Activated CD4-positive, alpha-beta memory T cell treated with anti-CD3 and anti-CD28 coated beads for 36 hours (primary cell): ENCODE results near the gene SMAP2. TPM values are rescaled to one million over a fixed set of nuclear protein-coding genes. Genes with fewer than 3 reads are reported as not detected.

ENCODE experiments used
- CTCF ChIA-PET: fragments of 350-600 bp; sonication (Branson Sonifier 250); formaldehyde crosslinking; loops from one replicate; lab custom pipeline; 2021; ENCODE audit warnings: antibody characterized with exemption, inconsistent platforms; lab: Charles Lee
- POLR2A ChIA-PET: fragments of 350-600 bp; sonication (Branson Sonifier 250); formaldehyde crosslinking; loops from one replicate; lab custom pipeline; 2021; ENCODE audit warnings: antibody characterized with exemption; lab: Charles Lee
- DNase-seq: peaks from one replicate; pipeline ENCODE4 v3.0.0-alpha.2; 2020
- H3K27ac Mint-ChIP-seq: one replicate; pipeline ENCODE4 v1.8.0; 2021; ENCODE audit warnings: mixed read lengths
- H3K27me3 Mint-ChIP-seq: one replicate; pipeline ENCODE4 v1.8.0; 2021; ENCODE audit warnings: mixed read lengths
- H3K36me3 Mint-ChIP-seq: one replicate; pipeline ENCODE4 v1.8.0; 2021; ENCODE audit warnings: mixed read lengths
- H3K4me1 Mint-ChIP-seq: one replicate; pipeline ENCODE4 v1.8.0; 2021; ENCODE audit warnings: low read depth, mixed read lengths
- H3K4me3 Mint-ChIP-seq: one replicate; pipeline ENCODE4 v1.8.0; 2021; ENCODE audit warnings: mild to moderate bottlenecking, mixed read lengths
- H3K9me3 Mint-ChIP-seq: one replicate; pipeline ENCODE4 v1.8.0; 2021; ENCODE audit warnings: mixed read lengths
- intact Hi-C: fragments of 100-400 bp; cut with micrococcal nuclease; formaldehyde crosslinking; loops from one replicate; pipeline ENCODE4 v1.15.1; 2023
- total RNA-seq, 2 experiments: library from RNA; stranded (reverse); gene quantifications; one replicate each; pipeline ENCODE4 v1.2.3, GENCODE V29; 2021

Gene SMAP2
- total RNA-seq, 2 experiments from 2014 or later: 250 to 254 TPM

GRCh38 chr1:40401473-40402201 is 28.1 kb downstream of the SMAP2 start:
- DNase-seq: no peak
- H3K4me1 Mint-ChIP-seq: peaks cover 85% of the 10 kb centered on the region
- H3K4me3 Mint-ChIP-seq: peak overlapping the region; percentile 34
- POLR2A ChIA-PET: interaction anchor here (2.7 to 8.5 kb wide), 2 partner anchors 16 to 27 kb away, joined by 29 to 160 read pairs; partner anchors contain the start of gene SMAP2
- CTCF ChIA-PET: interaction anchor here (2.0 to 9.9 kb wide), 5 partner anchors 17 to 257 kb away, joined by 7 to 188 read pairs (median 17); partner anchors contain the start of genes SMAP2 and ZFP69B
- peaks cover 51% of the 10 kb centered on the region for H3K36me3 Mint-ChIP-seq
- no peaks in the 10 kb centered on the region for H3K27me3 Mint-ChIP-seq
- intact Hi-C loops: loop anchor here (5.0 kb wide), 2 partner anchors 144 to 359 kb away; partner anchors contain the start of genes CAP1 and ZMPSTE24
- no peaks in the 10 kb centered on the region for H3K9me3 Mint-ChIP-seq
- H3K27ac Mint-ChIP-seq: peak overlapping the region; percentile 88

- peaks cover 72% of the 10 kb centered on the region for H3K4me1 Mint-ChIP-seq
- peak overlapping the region; percentile 88 for H3K27ac Mint-ChIP-seq
- peaks cover 53% of the 10 kb centered on the region for H3K36me3 Mint-ChIP-seq
- ChIA-PET POLR2A (interaction anchor here (0.9 to 8.5 kb wide), 5 partner anchors 20 to 69 kb away, joined by 3 to 160 read pairs (median 4); partner anchors contain the start of genes SMAP2 and ZFP69B), CTCF (interaction anchor here (0.6 to 9.9 kb wide), 31 partner anchors 13 to 265 kb away, joined by 3 to 188 read pairs (median 4); partner anchors contain the start of genes COL9A2, RLF, SMAP2 and ZFP69B)
- DNase-seq: peak; percentile 49
- H3K27me3 Mint-ChIP-seq: no peaks in the 10 kb centered on the region
- H3K4me3 Mint-ChIP-seq: peak overlapping the region; percentile 52
- intact Hi-C loops: loop anchor here (1.0 to 5.0 kb wide), 6 partner anchors 23 to 363 kb away; partner anchors contain the start of genes CAP1 and ZMPSTE24
- no peaks in the 10 kb centered on the region for H3K9me3 Mint-ChIP-seq
These were observed 31.3 kb downstream of the SMAP2 start for GRCh38 chr1:40404670-40405462.

GRCh38 chr1:40405812-40406211 is 32.3 kb downstream of the SMAP2 start:
- POLR2A ChIA-PET: no interaction called here
- peaks cover 63% of the 10 kb centered on the region for H3K4me1 Mint-ChIP-seq
- H3K9me3 Mint-ChIP-seq: no peaks in the 10 kb centered on the region
- no peak for DNase-seq
- peaks cover 50% of the 10 kb centered on the region for H3K36me3 Mint-ChIP-seq
- intact Hi-C loops: loop anchor here (1.0 to 2.0 kb wide), 2 partner anchors 68 to 261 kb away; no protein-coding TSS in a partner anchor
- CTCF ChIA-PET: interaction anchor here (0.6 to 9.9 kb wide), 12 partner anchors 14 to 262 kb away, joined by 3 to 188 read pairs (median 25); partner anchors contain the start of genes COL9A2 and SMAP2
- peak overlapping the region; percentile 38 for H3K27ac Mint-ChIP-seq
- no peak overlapping the region for H3K4me3 Mint-ChIP-seq
- H3K27me3 Mint-ChIP-seq: no peaks in the 10 kb centered on the region

GRCh38 chr1:40407453-40407852 is 33.9 kb downstream of the SMAP2 start:
- ChIA-PET CTCF (interaction anchor here (1.1 to 9.9 kb wide), 3 partner anchors 69 to 263 kb away, joined by 3 to 188 read pairs (median 10); no protein-coding TSS in a partner anchor), POLR2A (interaction anchor here (1.6 kb wide), 1 partner anchor 66 kb away, joined by 5 read pairs; no protein-coding TSS in a partner anchor)
- Mint-ChIP-seq H3K9me3 (no peaks in the 10 kb centered on the region), H3K4me3 (no peak overlapping the region), H3K36me3 (peaks cover 53% of the 10 kb centered on the region), H3K27ac (no peak overlapping the region), H3K4me1 (peaks cover 52% of the 10 kb centered on the region), H3K27me3 (no peaks in the 10 kb centered on the region)
- no peak for DNase-seq
- intact Hi-C loops: no loop called here

- intact Hi-C loops: no loop called here
- ChIA-PET CTCF (no interaction called here), POLR2A (no interaction called here)
- Mint-ChIP-seq H3K9me3 (no peaks in the 10 kb centered on the region), H3K4me1 (peaks cover 37% of the 10 kb centered on the region), H3K36me3 (peaks cover 66% of the 10 kb centered on the region), H3K27ac (no peak overlapping the region), H3K4me3 (no peak overlapping the region), H3K27me3 (no peaks in the 10 kb centered on the region)
- DNase-seq: no peak
These were observed 35.9 kb downstream of the SMAP2 start for GRCh38 chr1:40409467-40409866.

- POLR2A ChIA-PET: no interaction called here
These were observed 37.8 kb downstream of the SMAP2 start for GRCh38 chr1:40411294-40411693.

GRCh38 chr1:40411843-40412242 is 38.3 kb downstream of the SMAP2 start:
- Mint-ChIP-seq H3K27ac (no peak overlapping the region), H3K9me3 (no peaks in the 10 kb centered on the region), H3K27me3 (no peaks in the 10 kb centered on the region), H3K4me1 (peaks cover 24% of the 10 kb centered on the region), H3K4me3 (no peak overlapping the region), H3K36me3 (peaks cover 77% of the 10 kb centered on the region)
- POLR2A ChIA-PET: no interaction called here
- CTCF ChIA-PET: interaction anchor here (1.1 to 1.9 kb wide), 3 partner anchors 73 to 268 kb away, joined by 4 to 11 read pairs (median 4); no protein-coding TSS in a partner anchor
- intact Hi-C loops: no loop called here
- no peak for DNase-seq

More at GRCh38 chr1:40411294-40411693, 37.8 kb downstream of the SMAP2 start:
- H3K36me3 Mint-ChIP-seq: peaks cover 76% of the 10 kb centered on the region
- intact Hi-C loops: no loop called here
- CTCF ChIA-PET: interaction anchor here (0.8 to 1.9 kb wide), 5 partner anchors 19 to 332 kb away, joined by 3 to 11 read pairs (median 4); no protein-coding TSS in a partner anchor
- no peak overlapping the region for H3K4me3 Mint-ChIP-seq
- no peaks in the 10 kb centered on the region for H3K9me3 Mint-ChIP-seq
- DNase-seq: no peak
- H3K27me3 Mint-ChIP-seq: no peaks in the 10 kb centered on the region
- H3K27ac Mint-ChIP-seq: no peak overlapping the region
- peaks cover 24% of the 10 kb centered on the region for H3K4me1 Mint-ChIP-seq

GRCh38 chr1:40413527-40414252 is 40.2 kb downstream of the SMAP2 start:
- ChIA-PET POLR2A (no interaction called here), CTCF (interaction anchor here (1.0 kb wide), 2 partner anchors 74 to 257 kb away, joined by 3 read pairs; no protein-coding TSS in a partner anchor)
- Mint-ChIP-seq H3K4me3 (no peak overlapping the region), H3K36me3 (peaks cover 89% of the 10 kb centered on the region), H3K27ac (peak overlapping the region; percentile 28), H3K4me1 (peaks cover 14% of the 10 kb centered on the region), H3K9me3 (no peaks in the 10 kb centered on the region), H3K27me3 (no peaks in the 10 kb centered on the region)
- DNase-seq: no peak
- intact Hi-C loops: no loop called here

- intact Hi-C loops: no loop called here
- no peak for DNase-seq
- peaks cover 14% of the 10 kb centered on the region for H3K4me1 Mint-ChIP-seq
- CTCF ChIA-PET: interaction anchor here (1.0 kb wide), 1 partner anchor 258 kb away, joined by 3 read pairs; no protein-coding TSS in a partner anchor
- no peaks in the 10 kb centered on the region for H3K27me3 Mint-ChIP-seq
- H3K4me3 Mint-ChIP-seq: no peak overlapping the region
- H3K9me3 Mint-ChIP-seq: no peaks in the 10 kb centered on the region
- POLR2A ChIA-PET: no interaction called here
- no peak overlapping the region for H3K27ac Mint-ChIP-seq
- peaks cover 85% of the 10 kb centered on the region for H3K36me3 Mint-ChIP-seq
These were observed 40.8 kb downstream of the SMAP2 start for GRCh38 chr1:40414331-40414730.

- Mint-ChIP-seq H3K27ac (no peak overlapping the region), H3K9me3 (no peaks in the 10 kb centered on the region), H3K27me3 (no peaks in the 10 kb centered on the region), H3K4me1 (peaks cover 10% of the 10 kb centered on the region), H3K36me3 (peaks cover 89% of the 10 kb centered on the region), H3K4me3 (no peak overlapping the region)
- CTCF ChIA-PET: interaction anchor here (0.8 to 1.7 kb wide), 3 partner anchors 22 to 273 kb away, joined by 3 to 6 read pairs (median 5); no protein-coding TSS in a partner anchor
- POLR2A ChIA-PET: interaction anchor here (0.6 kb wide), 1 partner anchor 10 kb away, joined by 3 read pairs; no protein-coding TSS in a partner anchor
- intact Hi-C loops: no loop called here
- no peak for DNase-seq
These were observed 43.2 kb downstream of the SMAP2 start for GRCh38 chr1:40416709-40417108.
